H9 (cell line): Measurements from ENCODE around the gene UNC5C. TPM values are rescaled to one million over a fixed set of nuclear protein-coding genes. Genes with fewer than 3 reads are reported as not detected.

ENCODE experiments used
- DNase-seq: peaks from one replicate; pipeline ENCODE4 v3.0.0-alpha.2; 2017
- H2AFZ ChIP-seq: one replicate; pipeline ENCODE4 v1.6.1; 2013; ENCODE audit warnings: mild to moderate bottlenecking, low read length, control low read depth, moderate library complexity
- H2AK5ac ChIP-seq: 2 replicates; pipeline ENCODE4 v1.6.1; 2013; ENCODE audit warnings: low read length, control low read depth, mixed read lengths; ENCODE audit not compliant: insufficient read length
- H2BK120ac ChIP-seq: one replicate; pipeline ENCODE4 v1.6.1; 2013; ENCODE audit warnings: low read depth, mild to moderate bottlenecking, low read length, control low read depth, inconsistent platforms; ENCODE audit not compliant: poor library complexity, severe bottlenecking
- H2BK12ac ChIP-seq: 2 replicates; pipeline ENCODE4 v1.6.1; 2013; ENCODE audit warnings: low read length, control low read depth, mixed read lengths, low read depth; ENCODE audit not compliant: insufficient read length
- H2BK15ac ChIP-seq: 2 replicates; pipeline ENCODE4 v1.6.1; 2013; ENCODE audit warnings: low read depth, low read length, control low read depth
- H2BK20ac ChIP-seq: one replicate; pipeline ENCODE4 v1.6.1; 2013; ENCODE audit warnings: low read depth, mild to moderate bottlenecking, low read length, control low read depth, inconsistent platforms; ENCODE audit not compliant: poor library complexity, severe bottlenecking
- H2BK5ac ChIP-seq: 2 replicates; pipeline ENCODE4 v1.6.1; 2013; ENCODE audit warnings: low read length, control low read depth, mixed read lengths; ENCODE audit not compliant: insufficient read length
- H3K14ac ChIP-seq: 2 replicates; pipeline ENCODE4 v1.6.1; 2013; ENCODE audit warnings: low read length, control low read depth; ENCODE audit not compliant: insufficient read depth
- H3K18ac ChIP-seq: 2 replicates; pipeline ENCODE4 v1.6.1; 2013; ENCODE audit warnings: low read depth, mild to moderate bottlenecking, mixed read lengths, low read length, control low read depth; ENCODE audit not compliant: insufficient read length
- H3K23ac ChIP-seq: 2 replicates; pipeline ENCODE4 v1.6.1; 2013; ENCODE audit warnings: low read length, control low read depth, mixed read lengths, low read depth; ENCODE audit not compliant: insufficient read length
- H3K23me2 ChIP-seq: 2 replicates; pipeline ENCODE4 v1.6.1; 2013; ENCODE audit warnings: low read depth, mild to moderate bottlenecking, mixed read lengths, low read length, control low read depth; ENCODE audit not compliant: insufficient read length, poor library complexity, severe bottlenecking
- H3K27ac ChIP-seq: 2 replicates; pipeline ENCODE4 v1.5.1; 2013; ENCODE audit warnings: low read length, control low read depth, mixed read lengths, low read depth; ENCODE audit not compliant: insufficient read length
- H3K27me3 ChIP-seq: 2 replicates; pipeline ENCODE4 v1.6.1; 2013; ENCODE audit warnings: low read length, control low read depth, inconsistent platforms; ENCODE audit not compliant: insufficient read depth
- H3K4ac ChIP-seq: 2 replicates; pipeline ENCODE4 v1.6.1; 2013; ENCODE audit warnings: low read depth, mild to moderate bottlenecking, control low read depth, inconsistent platforms, low read length, moderate library complexity
- H3K4me1 ChIP-seq: 2 replicates; pipeline ENCODE4 v1.6.1; 2013; ENCODE audit warnings: low read length, control low read depth, inconsistent platforms; ENCODE audit not compliant: insufficient read depth
- H3K4me2 ChIP-seq: 2 replicates; pipeline ENCODE4 v1.6.1; 2013; ENCODE audit warnings: low read length, control low read depth, mixed read lengths; ENCODE audit not compliant: insufficient read length, insufficient read depth
- H3K56ac ChIP-seq: 2 replicates; pipeline ENCODE4 v1.6.1; 2013; ENCODE audit warnings: low read depth, mild to moderate bottlenecking, mixed read lengths, low read length, control low read depth; ENCODE audit not compliant: insufficient read length
- H3K79me1 ChIP-seq: 2 replicates; pipeline ENCODE4 v1.6.1; 2013; ENCODE audit warnings: low read depth, mild to moderate bottlenecking, moderate library complexity, low read length, control low read depth, inconsistent platforms; ENCODE audit not compliant: insufficient read depth, poor library complexity, severe bottlenecking
- H3K79me2 ChIP-seq: 2 replicates; pipeline ENCODE4 v1.6.1; 2013; ENCODE audit warnings: low read length, control low read depth, inconsistent platforms; ENCODE audit not compliant: insufficient read depth
- H3K9ac ChIP-seq: 2 replicates; pipeline ENCODE4 v1.6.1; 2013; ENCODE audit warnings: low read length, control low read depth, mixed read lengths; ENCODE audit not compliant: insufficient read length; ENCODE audit errors: extremely low read depth
- H3K9me3 ChIP-seq: one replicate; pipeline ENCODE4 v1.6.1; 2013; ENCODE audit warnings: low read depth, low read length, inconsistent platforms; ENCODE audit not compliant: control insufficient read depth
- H3T11ph ChIP-seq: one replicate; pipeline ENCODE4 v1.6.1; 2013; ENCODE audit warnings: mild to moderate bottlenecking, low read length, control low read depth, inconsistent platforms
- H4K20me1 ChIP-seq: one replicate; pipeline ENCODE4 v1.6.1; 2013; ENCODE audit not compliant: control insufficient read depth, insufficient read length, insufficient read depth
- H4K5ac ChIP-seq: 2 replicates; pipeline ENCODE4 v1.6.1; 2013; ENCODE audit warnings: low read depth, mild to moderate bottlenecking, mixed read lengths, low read length, control low read depth; ENCODE audit not compliant: insufficient read length
- H4K8ac ChIP-seq: replicated peaks from 2 replicates; pipeline ENCODE4 v1.6.1; 2013; ENCODE audit warnings: low read length, control low read depth, mixed read lengths, low read depth; ENCODE audit not compliant: insufficient read length
- H4K91ac ChIP-seq: 2 replicates; pipeline ENCODE4 v1.6.1; 2013; ENCODE audit warnings: low read depth, mild to moderate bottlenecking, moderate library complexity, mixed read lengths, low read length, control low read depth; ENCODE audit not compliant: insufficient read length
- H3K27ac Mint-ChIP-seq, 3 experiments: 2 replicates in 2 of 3; 3 replicates in 1 of 3; pipeline ENCODE4 v1.8.0; 2020 to 2021; ENCODE audit warnings: mixed read lengths in 3 of 3, mild to moderate bottlenecking in 1 of 3, moderate library complexity in 1 of 3
- H3K27me3 Mint-ChIP-seq: 2 replicates; pipeline ENCODE4 v1.8.0; 2021; ENCODE audit warnings: low read depth, mild to moderate bottlenecking, moderate library complexity, mixed read lengths
- H3K36me3 Mint-ChIP-seq, 3 experiments: 2 replicates in 2 of 3; 3 replicates in 1 of 3; pipeline ENCODE4 v1.8.0; 2020 to 2021; ENCODE audit warnings: low read depth in 3 of 3, mixed read lengths in 3 of 3; ENCODE audit not compliant: insufficient read depth in 1 of 3
- H3K4me1 Mint-ChIP-seq, 2 experiments: 2 replicates each; pipeline ENCODE4 v1.8.0; 2020; ENCODE audit warnings: mixed read lengths in 2 of 2
- H3K4me3 Mint-ChIP-seq, 2 experiments: 2 replicates in 1 of 2; 3 replicates in 1 of 2; pipeline ENCODE4 v1.8.0; 2020 to 2021; ENCODE audit warnings: mild to moderate bottlenecking in 2 of 2, mixed read lengths in 2 of 2, moderate library complexity in 1 of 2
- H3K9me3 Mint-ChIP-seq, 2 experiments: 2 replicates in 1 of 2; 3 replicates in 1 of 2; pipeline ENCODE4 v1.8.0; 2020; ENCODE audit warnings: mild to moderate bottlenecking in 2 of 2, mixed read lengths in 2 of 2, moderate library complexity in 1 of 2
- WGBS: extraction: QIAGEN DNeasy Blood & Tissue Kit; methylation state at CpG from one replicate; pipeline ENCODE4 v1.1.7; 2013; ENCODE audit warnings: missing lambda C conversion rate, low lambda C conversion rate, mixed read lengths; ENCODE audit not compliant: insufficient read length; ENCODE audit errors: extremely low coverage; 5-methylcytosine and 5-hydroxymethylcytosine counted together
- total RNA-seq: library from RNA; stranded (reverse); gene quantifications from 2 replicates; pipeline ENCODE4 v1.2.1, GENCODE V29; 2021
- TF ChIP-seq, protein P1 (sequence below): fragments of 200-600 bp; sonication (generic); conservative IDR thresholded peaks from 3 replicates; pipeline ENCODE4 v1.8.0; 2021; ENCODE audit warnings: antibody characterized with exemption, mild to moderate bottlenecking

The UNC5C gene
- total RNA-seq, 1 experiment from 2014 or later = not detected

DNA sequence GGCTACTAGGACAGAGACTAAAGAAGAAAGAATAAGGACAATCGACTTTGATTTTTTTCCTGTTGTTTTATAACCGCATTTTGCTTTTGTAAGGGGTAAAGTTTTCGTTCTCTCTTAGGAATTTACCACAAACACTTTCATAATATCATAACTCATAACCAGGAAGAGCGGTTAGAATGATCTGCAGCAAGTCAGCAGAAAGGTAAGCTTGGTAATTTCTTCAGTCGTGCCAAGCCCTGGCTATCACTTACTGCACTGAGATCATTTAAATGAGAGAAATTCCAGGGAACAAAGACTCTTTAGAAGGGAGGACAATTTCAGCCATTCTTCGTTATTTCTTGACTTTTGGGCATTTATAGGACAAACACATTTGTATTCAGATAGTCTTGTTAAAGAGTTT lies 258.1 kb downstream of the UNC5C start:
- H4K5ac ChIP-seq = no peak overlapping the region
- H3K4me1 ChIP-seq = no peaks in the 10 kb centered on the region
- no peak overlapping the region for H3K4me2 ChIP-seq
- no peak overlapping the region for H2BK15ac ChIP-seq
- H3K23me2 ChIP-seq = no peaks in the 10 kb centered on the region
- H3K36me3 Mint-ChIP-seq = peaks cover 3 to 5% (median 5%) of the 10 kb centered on the region in 3 experiments; a peak in 5 of 7 replicates
- no peak overlapping the region for H3K18ac ChIP-seq
- H3K79me2 ChIP-seq = no peaks in the 10 kb centered on the region
- TF ChIP-seq, protein P1, sequence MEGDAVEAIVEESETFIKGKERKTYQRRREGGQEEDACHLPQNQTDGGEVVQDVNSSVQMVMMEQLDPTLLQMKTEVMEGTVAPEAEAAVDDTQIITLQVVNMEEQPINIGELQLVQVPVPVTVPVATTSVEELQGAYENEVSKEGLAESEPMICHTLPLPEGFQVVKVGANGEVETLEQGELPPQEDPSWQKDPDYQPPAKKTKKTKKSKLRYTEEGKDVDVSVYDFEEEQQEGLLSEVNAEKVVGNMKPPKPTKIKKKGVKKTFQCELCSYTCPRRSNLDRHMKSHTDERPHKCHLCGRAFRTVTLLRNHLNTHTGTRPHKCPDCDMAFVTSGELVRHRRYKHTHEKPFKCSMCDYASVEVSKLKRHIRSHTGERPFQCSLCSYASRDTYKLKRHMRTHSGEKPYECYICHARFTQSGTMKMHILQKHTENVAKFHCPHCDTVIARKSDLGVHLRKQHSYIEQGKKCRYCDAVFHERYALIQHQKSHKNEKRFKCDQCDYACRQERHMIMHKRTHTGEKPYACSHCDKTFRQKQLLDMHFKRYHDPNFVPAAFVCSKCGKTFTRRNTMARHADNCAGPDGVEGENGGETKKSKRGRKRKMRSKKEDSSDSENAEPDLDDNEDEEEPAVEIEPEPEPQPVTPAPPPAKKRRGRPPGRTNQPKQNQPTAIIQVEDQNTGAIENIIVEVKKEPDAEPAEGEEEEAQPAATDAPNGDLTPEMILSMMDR = no peak
- H3K23ac ChIP-seq = no peak overlapping the region
- no peak for DNase-seq
- no peaks in the 10 kb centered on the region for H3K9me3 ChIP-seq
- H3K27me3 Mint-ChIP-seq = no peaks in the 10 kb centered on the region
- H3K56ac ChIP-seq = no peak overlapping the region
- H3K4ac ChIP-seq = no peak overlapping the region
- H3K9ac ChIP-seq = no peak overlapping the region
- no peak overlapping the region for H2BK5ac ChIP-seq
- WGBS = no CpG with 5 or more reads among the region's 6 CpGs
- H3K27ac Mint-ChIP-seq = no peak overlapping the region
- no peak overlapping the region for H2AFZ ChIP-seq
- no peaks in the 10 kb centered on the region for H3K27me3 ChIP-seq
- no peak overlapping the region for H2BK20ac ChIP-seq
- no peaks in the 10 kb centered on the region for H4K20me1 ChIP-seq
- no peak overlapping the region for H4K8ac ChIP-seq
- H4K91ac ChIP-seq = no peak overlapping the region
- H3K4me3 Mint-ChIP-seq = no peak overlapping the region
- no peaks in the 10 kb centered on the region for H3K79me1 ChIP-seq
- H3T11ph ChIP-seq = no peak overlapping the region
- no peak overlapping the region for H2AK5ac ChIP-seq
- peaks cover 5 to 8% of the 10 kb centered on the region in 2 experiments for H3K9me3 Mint-ChIP-seq
- H3K27ac ChIP-seq = no peak overlapping the region
- H3K4me1 Mint-ChIP-seq = peaks cover 6 to 8% of the 10 kb centered on the region in 2 experiments; a peak in 3 of 4 replicates
- H2BK120ac ChIP-seq = no peak overlapping the region
- H3K14ac ChIP-seq = no peak overlapping the region
- H2BK12ac ChIP-seq = no peak overlapping the region
